Measurements from ENCODE around the gene HSD17B8. TPM values are rescaled to one million over a fixed set of nuclear protein-coding genes. Genes with fewer than 3 reads are reported as not detected.

Gene HSD17B8
- total RNA-seq, 1 donor from 2014 or later, result 27.3 TPM

DNA sequence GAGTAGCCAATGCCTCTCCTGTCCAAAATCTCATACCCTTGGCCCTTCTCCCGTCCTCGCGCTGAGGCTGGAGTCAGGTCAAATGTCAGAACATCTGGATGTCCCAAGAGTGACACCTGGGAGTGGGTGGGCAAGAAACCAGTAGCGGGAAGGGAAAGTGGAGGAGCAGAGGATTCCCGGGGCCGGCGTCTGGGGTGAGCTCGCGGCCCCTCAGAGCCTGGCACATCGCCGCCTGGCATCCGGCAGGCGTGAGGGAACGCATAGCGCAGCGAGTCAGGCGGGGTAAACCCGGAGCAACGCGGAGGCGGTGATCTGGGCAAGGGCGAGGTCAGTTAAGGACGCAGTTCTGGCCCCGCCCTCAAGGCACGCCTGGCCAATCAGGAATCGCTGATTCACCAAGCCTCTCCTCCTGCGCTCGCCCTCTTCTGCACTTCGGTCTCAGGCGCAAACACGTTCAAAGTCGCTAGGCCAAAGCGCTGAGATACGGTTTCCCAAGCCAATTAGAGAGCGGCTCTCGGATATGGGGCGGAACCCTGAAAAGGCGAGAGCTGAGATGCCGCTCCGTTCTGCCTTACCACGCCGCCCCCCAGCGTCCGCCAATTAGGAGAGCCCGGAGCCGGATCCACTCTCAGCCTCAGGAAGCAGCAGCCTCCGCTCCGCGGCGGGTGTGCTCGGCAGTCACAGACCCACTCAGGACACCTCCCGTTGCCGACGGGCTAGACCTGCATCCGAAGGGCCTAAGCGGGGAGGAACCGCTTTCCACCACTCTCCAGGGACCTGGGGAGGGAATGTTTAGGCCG is 44.7 kb downstream of the HSD17B8 start:
- ATAC-seq, result peak; percentile 96

DNA sequence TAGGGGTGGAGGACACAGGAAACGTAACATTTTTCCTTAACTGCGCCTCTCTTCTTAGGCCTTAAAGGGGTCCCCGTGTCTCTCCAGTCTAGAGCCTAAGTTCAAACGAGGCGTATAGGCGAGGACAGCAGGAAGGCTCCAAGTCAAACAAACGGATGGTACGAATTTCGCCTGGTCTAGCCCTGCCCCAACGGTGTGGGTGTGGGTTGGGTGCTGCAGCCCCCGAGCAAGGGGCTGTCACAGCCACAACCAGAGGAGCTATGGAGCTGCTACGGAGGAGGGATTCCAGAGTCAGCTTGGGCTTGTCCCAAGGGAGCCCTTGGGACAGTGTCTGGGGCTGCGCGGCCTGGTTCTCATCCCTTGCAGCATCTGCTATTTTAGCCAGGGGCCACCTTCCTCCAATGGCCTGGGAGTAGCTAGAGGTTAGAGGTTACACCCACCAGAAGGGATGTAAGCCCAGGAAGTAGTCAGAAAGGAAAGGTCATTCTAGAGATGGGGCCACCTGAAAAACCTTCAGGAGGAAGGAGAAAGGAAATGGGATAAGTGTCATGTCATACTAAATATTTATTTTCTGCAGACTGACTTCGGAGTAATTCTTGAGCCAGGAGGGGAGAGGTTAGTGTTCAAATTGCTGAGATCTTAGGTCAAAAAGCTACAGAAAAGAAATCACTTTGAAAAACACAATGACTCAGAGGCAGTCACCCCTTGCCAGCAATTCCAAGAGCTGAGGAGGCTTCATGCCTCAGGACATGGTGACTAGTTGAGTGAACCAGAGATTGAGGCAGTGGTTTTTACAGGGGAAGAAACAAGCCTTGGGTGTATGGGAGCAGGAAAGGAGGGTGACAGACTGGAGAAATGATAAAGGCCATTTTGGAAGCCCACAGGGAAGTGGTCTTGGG is 45.5 kb downstream of the HSD17B8 start:
- peak; percentile 1 for ATAC-seq

DNA sequence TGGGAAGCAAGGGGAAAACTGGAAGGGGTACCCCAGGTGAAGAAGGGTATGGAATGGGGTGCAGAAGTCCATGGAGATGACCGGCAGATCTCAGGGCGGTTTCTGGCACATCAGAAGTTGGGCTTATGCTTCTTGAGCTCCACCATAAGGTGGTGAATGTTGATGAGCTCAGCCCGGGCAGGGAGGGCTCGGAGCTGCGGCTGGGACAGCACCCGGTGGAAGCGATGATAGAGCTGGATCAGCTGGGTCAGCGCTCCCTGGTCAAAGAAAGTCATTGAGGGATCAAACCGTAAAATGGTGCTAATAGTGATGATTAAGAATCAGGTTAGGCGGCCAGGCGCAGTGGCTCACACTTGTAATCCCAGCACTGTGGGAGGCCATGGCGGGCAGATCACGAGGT is 46.3 kb downstream of the HSD17B8 start:
- no peak for ATAC-seq

DNA sequence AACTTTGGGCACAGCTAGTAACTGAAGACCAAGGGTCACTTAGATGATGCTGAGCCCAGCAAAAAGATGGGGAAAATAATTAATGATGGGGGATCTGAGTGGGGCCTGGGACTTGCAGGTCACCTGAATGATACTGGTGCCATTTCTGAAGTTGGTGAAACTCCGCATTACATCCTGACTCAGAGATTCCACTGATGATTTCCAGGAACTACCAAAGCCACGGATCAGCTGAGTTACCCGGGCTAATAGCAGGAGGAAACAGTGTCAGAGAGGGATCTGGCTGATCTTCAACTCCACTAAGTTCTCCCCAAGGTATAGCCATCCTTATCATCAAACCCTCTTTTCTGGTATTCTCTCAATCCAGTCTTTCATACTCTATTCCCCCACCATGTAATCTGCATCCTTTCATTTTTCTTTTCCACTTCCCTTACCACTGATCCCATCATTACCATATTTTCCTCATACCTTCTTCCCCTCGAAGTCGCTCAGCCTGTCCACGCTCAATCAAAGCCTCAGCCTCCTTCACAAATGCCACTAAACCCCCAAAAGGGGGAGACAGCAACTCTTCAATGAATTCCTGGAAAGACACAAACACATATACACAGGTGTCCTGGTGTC is 47.0 kb downstream of the HSD17B8 start:
- ATAC-seq, result no peak

DNA sequence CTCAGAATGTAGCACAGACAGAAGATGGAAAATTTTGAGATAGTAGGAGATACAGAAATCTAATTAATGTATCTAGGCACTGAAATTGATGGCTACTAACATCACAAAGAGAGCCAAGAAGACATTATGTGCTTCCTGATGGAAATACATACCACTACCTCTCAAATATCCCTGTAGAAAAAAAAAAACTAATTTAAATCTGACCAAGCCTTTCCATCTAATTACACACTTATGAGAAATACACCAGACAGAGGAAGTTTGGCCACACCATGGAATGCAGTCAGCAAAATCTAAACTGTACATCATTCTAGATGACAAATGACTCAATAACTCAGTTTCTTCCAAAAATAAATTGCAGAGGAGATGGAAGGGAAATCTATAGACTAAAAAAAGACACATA is 48.3 kb downstream of the HSD17B8 start:
- no peak for ATAC-seq

DNA sequence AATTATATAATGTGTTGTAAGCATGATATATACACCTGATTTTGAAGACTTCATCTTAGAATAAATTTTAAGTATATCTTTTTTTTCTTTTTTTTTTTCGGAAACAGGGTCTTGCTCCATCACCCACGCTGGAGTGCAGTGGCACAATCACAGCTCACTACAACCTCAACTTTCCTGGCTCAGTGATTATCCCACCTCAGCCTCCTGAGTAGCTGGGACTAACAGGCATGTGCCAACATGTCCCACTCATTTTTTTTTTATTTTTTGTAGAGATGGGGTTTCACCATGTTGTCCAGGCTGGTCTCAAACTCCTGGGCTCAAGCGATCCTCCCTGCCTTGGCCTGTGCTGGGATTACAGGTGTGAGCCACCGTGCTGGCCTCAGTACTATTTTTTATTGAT is 50.1 kb downstream of the HSD17B8 start:
- ATAC-seq, result no peak

Other genes with a start within 250 kb of the HSD17B8 start
- gene BRD2, start 236.1 kb upstream of the HSD17B8 start, total RNA-seq, result 99.3 TPM
- gene HLA-DOA, start 195.1 kb upstream of the HSD17B8 start, total RNA-seq, result 1.4 TPM
- 12.7 TPM for gene HLA-DPA1, start 131.0 kb upstream of the HSD17B8 start, total RNA-seq
- 10.5 TPM for gene HLA-DPB1, start 128.7 kb upstream of the HSD17B8 start, total RNA-seq
- gene COL11A2, start 12.2 kb upstream of the HSD17B8 start, total RNA-seq, result 0.32 TPM
- 19.6 TPM for gene RXRB, start 4.0 kb upstream of the HSD17B8 start, total RNA-seq
- gene SLC39A7, start 3.8 kb upstream of the HSD17B8 start, total RNA-seq, result 31.1 TPM
- gene RING1, start 3.8 kb downstream of the HSD17B8 start, total RNA-seq, result 27.0 TPM
- 38.8 TPM for gene VPS52, start 67.2 kb downstream of the HSD17B8 start, total RNA-seq
- gene RPS18, start 67.4 kb downstream of the HSD17B8 start, total RNA-seq, result 3,499 TPM
- 16.9 TPM for gene B3GALT4, start 72.5 kb downstream of the HSD17B8 start, total RNA-seq
- gene WDR46, start 84.6 kb downstream of the HSD17B8 start, total RNA-seq, result 31.5 TPM
- gene PFDN6, start 84.9 kb downstream of the HSD17B8 start, total RNA-seq, result 39.9 TPM
- gene RGL2, start 94.3 kb downstream of the HSD17B8 start, total RNA-seq, result 55.8 TPM
- 63.5 TPM for gene TAPBP, start 109.4 kb downstream of the HSD17B8 start, total RNA-seq
- 10.6 TPM for gene ZBTB22, start 113.1 kb downstream of the HSD17B8 start, total RNA-seq
- 28.1 TPM for gene DAXX, start 118.3 kb downstream of the HSD17B8 start, total RNA-seq
- 19.0 TPM for gene KIFC1, start 187.2 kb downstream of the HSD17B8 start, total RNA-seq
- gene PHF1, start 206.4 kb downstream of the HSD17B8 start, total RNA-seq, result 13.4 TPM
- gene CUTA, start 213.5 kb downstream of the HSD17B8 start, total RNA-seq, result 92.4 TPM
- gene SYNGAP1, start 215.4 kb downstream of the HSD17B8 start, total RNA-seq, result 7.1 TPM
- 5.5 TPM for gene ZBTB9, start 249.9 kb downstream of the HSD17B8 start, total RNA-seq